Lower lobe of right lung (tissue), 2 donors: ENCODE results near the gene FHIT. TPM values are rescaled to one million over a fixed set of nuclear protein-coding genes. Genes with fewer than 3 reads are reported as not detected.

Source experiments
- ATAC-seq, 2 donors: fragments of 200-7000 bp; cut with Tn5 transposase; one replicate each; pipeline ENCODE4 v1.9.1; 2020 to 2022; ENCODE audit warnings: mild to moderate bottlenecking in 2 of 2, moderate library complexity in 2 of 2
- DNase-seq: peaks from one replicate; pipeline ENCODE4 v3.0.0-alpha.2; 2020
- H3K27ac ChIP-seq: fragments of 200-600 bp; one replicate; pipeline ENCODE4 v1.8.0; 2022
- H3K27me3 ChIP-seq: fragments of 200-600 bp; one replicate; pipeline ENCODE4 v1.8.0; 2022; ENCODE audit warnings: low read depth
- H3K36me3 ChIP-seq: fragments of 200-600 bp; one replicate; pipeline ENCODE4 v1.8.0; 2022; ENCODE audit warnings: mild to moderate bottlenecking
- H3K4me1 ChIP-seq: fragments of 200-600 bp; one replicate; pipeline ENCODE4 v1.8.0; 2022
- H3K4me3 ChIP-seq: fragments of 200-600 bp; one replicate; pipeline ENCODE4 v1.8.0; 2022; ENCODE audit warnings: mild to moderate bottlenecking
- H3K9me3 ChIP-seq: fragments of 200-600 bp; one replicate; pipeline ENCODE4 v1.8.0; 2022
- intact Hi-C: fragments of 100-400 bp; cut with DNase I; formaldehyde crosslinking; loops from one replicate; pipeline ENCODE4 v1.11.0; 2022
- total RNA-seq: library from RNA; stranded (reverse); fragmentation: NEBNext Ultra II Directional; extraction: Animal tissue kit (Norgen Biotek cat#: 25700); gene quantifications from one replicate; pipeline ENCODE4 v1.2.1, GENCODE V29; 2021
- TF ChIP-seq, protein P1 (sequence below): fragments of 200-600 bp; IDR thresholded peaks from one replicate; pipeline ENCODE4 v1.8.0; 2022; ENCODE audit warnings: antibody characterized with exemption, mild to moderate bottlenecking
- donor health status: DM: no; HTN: yes; CAD: no; lungs with severe emphysema.

FHIT gene
- total RNA-seq, 1 donor from 2014 or later: 10.3 TPM

DNA sequence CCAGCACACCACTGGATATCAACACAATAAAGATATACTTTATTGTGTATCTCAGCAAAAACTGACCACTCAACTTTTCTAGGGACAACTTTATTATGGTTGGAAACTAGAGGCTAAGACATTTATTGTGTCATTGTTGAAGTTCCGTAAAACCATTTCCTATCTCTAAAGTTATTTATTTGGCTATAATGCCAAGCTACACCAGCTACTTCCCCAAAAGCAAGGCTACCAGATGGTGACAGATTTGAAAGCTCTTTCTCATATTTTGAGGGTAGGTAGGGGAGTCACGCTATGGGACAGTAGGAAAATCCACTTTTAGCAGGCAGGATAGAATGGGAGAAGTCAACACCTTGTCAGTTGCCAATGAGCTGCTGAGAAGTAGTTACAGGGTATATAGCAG lies 1366.8 kb downstream of the FHIT start:
- Histone ChIP-seq H3K27me3 (no peaks in the 10 kb centered on the region), H3K4me1 (no peaks in the 10 kb centered on the region), H3K36me3 (no peaks in the 10 kb centered on the region), H3K4me3 (no peak overlapping the region), H3K27ac (no peak overlapping the region), H3K9me3 (no peaks in the 10 kb centered on the region)
- intact Hi-C loops: no loop called here
- TF ChIP-seq, protein P1, sequence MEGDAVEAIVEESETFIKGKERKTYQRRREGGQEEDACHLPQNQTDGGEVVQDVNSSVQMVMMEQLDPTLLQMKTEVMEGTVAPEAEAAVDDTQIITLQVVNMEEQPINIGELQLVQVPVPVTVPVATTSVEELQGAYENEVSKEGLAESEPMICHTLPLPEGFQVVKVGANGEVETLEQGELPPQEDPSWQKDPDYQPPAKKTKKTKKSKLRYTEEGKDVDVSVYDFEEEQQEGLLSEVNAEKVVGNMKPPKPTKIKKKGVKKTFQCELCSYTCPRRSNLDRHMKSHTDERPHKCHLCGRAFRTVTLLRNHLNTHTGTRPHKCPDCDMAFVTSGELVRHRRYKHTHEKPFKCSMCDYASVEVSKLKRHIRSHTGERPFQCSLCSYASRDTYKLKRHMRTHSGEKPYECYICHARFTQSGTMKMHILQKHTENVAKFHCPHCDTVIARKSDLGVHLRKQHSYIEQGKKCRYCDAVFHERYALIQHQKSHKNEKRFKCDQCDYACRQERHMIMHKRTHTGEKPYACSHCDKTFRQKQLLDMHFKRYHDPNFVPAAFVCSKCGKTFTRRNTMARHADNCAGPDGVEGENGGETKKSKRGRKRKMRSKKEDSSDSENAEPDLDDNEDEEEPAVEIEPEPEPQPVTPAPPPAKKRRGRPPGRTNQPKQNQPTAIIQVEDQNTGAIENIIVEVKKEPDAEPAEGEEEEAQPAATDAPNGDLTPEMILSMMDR: no peak
- ATAC-seq (peak; percentile 33 to 45), DNase-seq (no peak)

DNA sequence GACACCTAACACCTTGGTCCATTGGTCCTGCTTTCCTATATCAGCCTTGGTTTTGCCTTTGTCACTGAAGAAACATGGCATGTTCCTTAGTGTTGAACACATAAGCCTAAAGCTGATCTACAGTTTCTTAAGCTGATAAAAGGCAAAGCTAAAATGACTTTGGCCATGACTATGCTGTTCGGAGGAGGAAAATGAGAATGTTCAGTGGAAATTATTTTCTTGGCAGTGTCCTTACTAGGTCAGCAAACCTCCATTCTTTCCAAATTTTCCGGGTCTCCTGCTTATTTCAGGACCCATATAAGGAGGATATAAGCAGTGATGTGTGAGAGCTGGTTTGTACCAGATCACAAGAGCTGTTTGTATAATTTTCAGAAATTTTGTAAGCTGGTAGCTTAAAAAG lies 1368.5 kb downstream of the FHIT start:
- no peaks in the 10 kb centered on the region for H3K27me3 ChIP-seq
- intact Hi-C loops: no loop called here
- TF ChIP-seq, protein P1: no peak

DNA sequence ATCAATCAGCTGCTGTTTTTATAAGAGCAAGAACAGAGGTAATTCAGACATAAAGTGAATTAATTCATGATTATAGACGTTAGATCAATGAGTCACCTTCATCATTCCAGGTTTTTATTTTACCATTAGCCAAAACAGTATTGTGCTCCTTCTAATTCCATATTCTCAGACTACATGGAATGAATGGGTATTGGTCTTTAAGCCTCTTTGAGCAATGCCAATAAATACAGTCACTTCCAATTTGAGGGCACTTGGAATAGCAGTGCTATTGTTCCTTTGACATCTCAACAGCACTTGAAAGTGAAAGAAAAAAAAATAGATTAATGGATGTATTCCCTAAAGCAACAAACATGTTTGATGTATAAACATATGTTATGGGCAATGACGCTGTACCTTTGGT lies 1370.5 kb downstream of the FHIT start:
- no peaks in the 10 kb centered on the region for H3K27me3 ChIP-seq
- TF ChIP-seq, protein P1: no peak
- no peak overlapping the region for H3K27ac ChIP-seq
- H3K36me3 ChIP-seq: no peaks in the 10 kb centered on the region
- no peaks in the 10 kb centered on the region for H3K4me1 ChIP-seq
- H3K4me3 ChIP-seq: no peak overlapping the region
- DNase-seq (no peak), ATAC-seq (no peak)
- no peaks in the 10 kb centered on the region for H3K9me3 ChIP-seq
- intact Hi-C loops: no loop called here

More for the DNA sequence above, 1368.5 kb downstream of the FHIT start:
- Histone ChIP-seq H3K27ac (no peak overlapping the region), H3K36me3 (no peaks in the 10 kb centered on the region), H3K4me3 (no peak overlapping the region), H3K4me1 (no peaks in the 10 kb centered on the region), H3K9me3 (no peaks in the 10 kb centered on the region)
- ATAC-seq (no peak), DNase-seq (no peak)

- Histone ChIP-seq H3K4me1 (no peaks in the 10 kb centered on the region), H3K36me3 (no peaks in the 10 kb centered on the region), H3K27ac (no peak overlapping the region), H3K27me3 (no peaks in the 10 kb centered on the region), H3K4me3 (no peak overlapping the region), H3K9me3 (no peaks in the 10 kb centered on the region)
- no peak for DNase-seq
- ATAC-seq: no peak
- intact Hi-C loops: no loop called here
- TF ChIP-seq, protein P1: no peak
Measured at GRCh38 chr3:59879031-59879581, 1372.1 kb downstream of the FHIT start.

DNA sequence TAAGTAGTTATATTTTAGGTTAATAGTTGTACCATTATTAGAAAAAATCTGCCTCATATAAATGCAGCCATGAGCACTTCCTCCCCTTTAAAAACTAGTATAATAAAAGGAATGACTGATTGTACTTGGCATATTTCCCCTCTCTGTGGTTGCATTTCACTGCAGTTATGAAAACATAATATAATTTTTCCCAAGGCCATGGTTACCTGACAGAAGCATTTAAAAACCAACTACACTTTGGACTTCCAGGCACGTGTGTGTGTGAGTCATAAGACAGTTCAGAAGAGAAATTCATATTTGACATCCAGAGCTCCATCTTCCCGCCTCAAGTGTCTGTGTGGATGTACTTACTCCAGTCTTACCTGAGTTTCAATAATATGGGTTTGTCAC lies 1373.2 kb downstream of the FHIT start:
- Histone ChIP-seq H3K36me3 (no peaks in the 10 kb centered on the region), H3K9me3 (no peaks in the 10 kb centered on the region), H3K27me3 (no peaks in the 10 kb centered on the region), H3K4me3 (no peak overlapping the region), H3K4me1 (no peaks in the 10 kb centered on the region), H3K27ac (no peak overlapping the region)
- TF ChIP-seq, protein P1: no peak
- ATAC-seq: no peak
- DNase-seq: no peak
- intact Hi-C loops: no loop called here
